NCI-H526 (cell line): Measurements from ENCODE around the gene UBR3.

Experiments used
- DNase-seq, 2 experiments: peaks; one replicate each; lab custom pipeline; 2025; lab: John Stamatoyannopoulos, UW

UBR3 gene

DNA sequence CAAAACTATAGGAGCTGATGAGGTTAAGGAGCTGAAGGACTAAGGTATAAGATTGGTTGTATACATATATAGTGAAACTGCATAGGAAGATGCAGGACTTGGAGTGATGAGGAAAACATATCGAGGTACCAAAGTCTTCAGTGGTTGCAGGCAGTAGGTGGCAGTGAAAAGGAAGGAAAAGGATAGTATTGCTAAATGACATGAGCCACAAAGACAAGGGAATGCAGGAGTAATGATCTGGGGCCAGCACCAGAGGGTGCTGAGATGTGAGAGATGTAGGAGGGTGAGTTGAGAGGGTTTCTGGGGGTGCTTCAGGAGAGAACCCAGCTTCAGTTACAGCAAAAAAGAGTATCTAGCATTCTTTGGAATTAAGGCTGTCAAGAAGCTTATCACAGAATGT lies 178.4 kb downstream of the UBR3 start:
- DNase-seq = no peak

GRCh38 chr2:170006587-170007325 lies 179.5 kb downstream of the UBR3 start:
- DNase-seq = no peak

DNA sequence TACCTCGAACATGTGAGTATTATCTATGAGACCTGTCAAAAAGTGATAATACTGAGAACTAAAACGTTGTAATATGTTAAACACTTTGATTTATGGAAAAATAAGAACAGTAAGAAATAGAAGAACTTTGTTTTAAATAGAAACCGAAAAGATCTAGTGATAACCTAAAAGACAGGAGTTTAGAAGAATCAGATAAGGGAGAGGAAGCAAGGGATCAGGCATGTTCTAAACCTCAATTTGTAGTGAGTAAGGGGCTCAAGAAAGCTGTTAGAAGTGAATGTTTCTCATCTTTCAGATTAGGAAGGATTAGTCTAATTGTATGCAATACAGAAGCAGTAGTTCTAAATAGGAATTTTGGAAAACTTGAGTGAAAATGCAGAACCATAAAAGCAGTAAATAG lies 182.0 kb downstream of the UBR3 start:
- no peak for DNase-seq

DNA sequence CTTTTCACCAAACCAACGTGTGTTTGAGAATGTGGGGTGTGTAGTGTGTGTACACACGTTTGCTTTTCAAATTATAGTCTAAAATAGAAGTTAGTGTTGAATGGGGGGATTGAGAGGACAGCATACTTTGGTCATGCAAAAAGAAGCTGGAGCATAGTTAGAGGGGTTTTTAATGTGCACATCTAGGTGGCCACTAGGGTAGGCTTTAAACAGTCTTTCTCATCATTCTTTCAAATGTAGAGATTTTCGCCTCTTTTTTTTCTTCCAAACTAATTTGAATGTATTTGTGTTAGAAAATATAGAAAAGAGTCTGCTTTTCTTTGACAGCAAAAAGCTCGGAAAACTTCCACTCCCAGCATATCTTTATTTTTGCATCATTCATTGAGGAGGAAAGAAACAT lies 185.5 kb downstream of the UBR3 start:
- DNase-seq = no peak

GRCh38 chr2:170013802-170014551 lies 186.7 kb downstream of the UBR3 start:
- DNase-seq = peak; percentile 40 to 49

GRCh38 chr2:170014769-170015168 lies 187.5 kb downstream of the UBR3 start:
- DNase-seq = no peak

GRCh38 chr2:170017860-170018532 lies 190.7 kb downstream of the UBR3 start:
- no peak for DNase-seq

- no peak for DNase-seq
These were observed 192.0 kb downstream of the UBR3 start for GRCh38 chr2:170019060-170019805.

GRCh38 chr2:170020777-170021176 lies 193.5 kb downstream of the UBR3 start:
- DNase-seq = no peak

DNA sequence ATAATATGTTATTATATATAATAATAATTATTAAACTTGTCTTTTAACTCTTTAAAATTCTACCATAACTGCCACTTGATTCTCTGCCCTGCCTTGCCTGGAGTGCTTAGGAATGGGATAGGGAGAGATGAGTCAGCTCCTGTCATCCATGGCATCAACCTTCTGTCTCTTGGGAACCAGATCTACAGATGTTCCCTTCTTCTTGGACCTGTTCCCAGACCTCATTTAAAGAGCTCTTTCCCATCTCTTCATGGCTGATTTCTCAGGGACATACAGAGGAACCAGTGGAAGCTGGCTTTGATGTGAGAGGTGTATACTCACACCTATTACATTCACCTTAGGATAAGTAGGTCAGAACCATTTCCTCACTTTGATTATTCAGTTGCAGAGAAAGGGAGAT lies 195.4 kb downstream of the UBR3 start:
- no peak for DNase-seq

DNA sequence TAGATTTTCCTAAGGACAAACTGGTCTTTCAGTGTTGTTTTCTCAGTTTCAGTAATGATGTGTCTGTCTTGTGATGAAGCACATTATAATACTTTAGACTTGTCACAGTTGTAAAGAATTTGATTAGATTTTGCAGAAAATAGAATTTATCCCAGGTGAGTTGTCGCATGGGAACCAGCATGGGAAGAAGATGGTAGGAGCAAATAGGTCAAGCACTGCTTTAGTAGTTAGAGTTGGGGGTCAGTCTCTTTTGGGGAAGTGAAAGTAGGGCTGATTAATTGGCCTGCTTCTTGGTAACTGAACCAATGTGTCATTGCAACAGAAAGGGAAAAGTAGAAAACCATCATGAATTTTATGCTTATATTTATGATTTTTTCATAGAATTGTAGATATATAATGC lies 197.5 kb downstream of the UBR3 start:
- no peak for DNase-seq

DNA sequence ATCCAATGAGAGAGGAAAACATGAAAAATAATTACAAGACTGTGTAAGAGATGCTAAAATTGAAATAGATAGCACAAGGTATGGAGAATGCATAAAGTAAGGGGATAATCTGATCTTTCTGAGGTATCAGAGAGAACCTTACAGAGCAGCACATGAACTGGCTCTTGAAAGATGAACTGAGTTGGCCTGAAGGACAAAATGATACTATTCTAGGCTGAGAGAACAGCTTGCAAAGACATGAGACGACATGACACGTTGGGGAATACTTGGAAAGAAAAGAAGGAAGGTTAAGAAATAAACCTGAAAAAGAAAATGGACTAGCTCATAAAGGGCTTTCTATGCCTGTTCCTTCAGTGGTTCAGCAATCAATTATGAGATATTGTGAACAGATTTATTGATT lies 198.0 kb downstream of the UBR3 start:
- no peak for DNase-seq

DNA sequence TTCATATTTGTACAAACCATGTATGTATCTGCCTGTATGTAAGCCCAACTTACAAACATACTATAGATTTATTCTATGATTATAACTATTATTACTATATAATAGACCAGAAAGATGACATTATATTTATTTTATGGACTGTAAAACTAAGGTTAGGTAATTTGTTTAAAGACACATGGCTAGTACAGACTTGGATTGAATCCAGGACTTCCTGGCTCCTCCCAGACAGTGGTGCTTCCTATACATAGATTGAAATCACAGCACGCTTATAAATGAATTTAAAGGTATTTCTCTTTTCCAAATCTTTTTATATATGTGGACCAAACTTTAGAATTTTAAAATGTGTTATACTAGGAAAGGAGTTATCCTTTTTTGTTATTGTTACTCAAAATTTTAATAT lies 199.1 kb downstream of the UBR3 start:
- DNase-seq = peak; percentile 11 to 26

DNA sequence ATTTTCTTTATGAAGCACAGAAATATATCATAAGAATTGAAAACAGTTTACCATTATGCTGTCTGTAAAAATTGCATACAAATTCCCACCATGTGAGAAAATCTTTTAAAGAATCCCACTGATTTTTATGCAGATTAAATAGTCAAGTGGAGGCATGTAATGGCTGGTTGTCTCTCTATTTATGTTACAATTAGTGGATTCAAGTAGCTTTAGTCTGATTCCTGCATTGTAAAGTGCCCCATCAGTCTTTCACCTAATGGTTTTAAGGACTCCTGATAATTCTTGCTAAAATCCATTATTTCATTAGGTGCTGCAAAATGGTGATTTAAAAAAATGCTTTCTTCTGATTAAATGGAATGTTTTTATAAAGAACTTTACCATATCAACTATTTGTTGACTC lies 202.3 kb downstream of the UBR3 start:
- no peak for DNase-seq

DNA sequence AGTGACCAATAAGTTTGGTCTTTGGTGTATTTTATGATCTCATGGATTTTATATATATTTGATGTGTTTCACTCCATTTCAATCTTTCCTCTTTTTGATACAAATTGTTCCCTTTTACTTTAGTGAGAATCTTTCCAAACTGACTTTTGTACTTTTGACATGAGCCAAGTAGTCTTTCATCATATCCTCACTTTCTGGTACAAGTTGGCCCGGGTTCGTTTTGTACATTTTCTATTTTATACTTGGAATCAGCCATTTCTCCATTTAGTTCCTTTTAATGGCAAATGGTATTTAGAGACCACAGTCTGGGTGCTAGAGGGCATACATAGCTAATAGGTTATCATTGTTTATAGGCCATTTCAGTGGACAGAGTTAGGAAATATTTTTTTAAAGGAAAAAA lies 202.8 kb downstream of the UBR3 start:
- no peak for DNase-seq

DNA sequence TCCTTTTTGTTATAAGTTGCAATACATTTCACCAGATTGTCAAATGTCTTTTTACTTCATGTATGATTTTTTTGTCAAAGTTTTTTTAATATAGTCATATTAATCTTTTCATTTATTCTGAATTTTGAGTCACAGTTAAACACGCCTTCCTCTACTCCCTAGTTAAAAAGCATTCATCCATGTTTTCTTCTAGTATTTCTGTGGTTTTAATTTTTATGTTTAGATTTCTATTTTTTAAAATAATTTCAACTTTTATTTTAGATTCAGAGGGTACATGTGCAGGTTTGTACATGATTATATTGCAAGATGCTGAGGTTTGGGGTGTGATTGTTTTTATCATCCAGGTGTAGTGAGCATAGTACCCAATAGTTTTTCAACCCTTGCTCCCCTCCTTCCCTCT lies 204.0 kb downstream of the UBR3 start:
- no peak for DNase-seq

GRCh38 chr2:170034596-170034995 lies 207.3 kb downstream of the UBR3 start:
- no peak for DNase-seq

DNA sequence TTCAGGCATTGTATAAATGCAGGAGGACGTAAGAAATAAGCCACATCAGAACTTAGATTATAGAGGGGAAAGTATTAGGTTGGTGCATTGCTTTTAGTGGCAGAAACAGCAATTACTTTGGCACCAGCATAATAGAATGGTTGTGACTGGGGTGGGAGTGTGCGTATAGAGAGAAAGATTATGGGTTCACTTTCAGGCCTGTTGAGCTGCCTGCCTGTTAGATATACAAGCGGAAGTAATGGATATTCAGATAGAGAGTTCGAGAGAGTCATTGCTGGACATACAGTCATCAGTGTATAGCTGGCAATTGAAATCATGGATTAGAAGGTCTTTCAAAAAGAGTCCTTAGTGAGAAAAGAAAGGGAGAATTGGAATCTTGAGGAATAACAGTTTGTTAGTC lies 211.5 kb downstream of the UBR3 start:
- DNase-seq = no peak

GRCh38 chr2:170039401-170040172 lies 212.3 kb downstream of the UBR3 start:
- no peak for DNase-seq

- DNase-seq = no peak
These were observed 217.7 kb downstream of the UBR3 start for GRCh38 chr2:170044751-170045478.
